HepG2 (cell line): ENCODE data around the gene PCSK5. TPM values are rescaled to one million over a fixed set of nuclear protein-coding genes. Genes with fewer than 3 reads are reported as not detected.

Experiments used
- ATAC-seq: fragments of 200-7000 bp; cut with Tn5 transposase; 3 replicates; pipeline ENCODE4 v1.9.1; 2020; ENCODE audit warnings: mild to moderate bottlenecking, moderate library complexity
- BruUV-seq: library from RNA; stranded (reverse); fragments of 400-500 nt; replicated peaks from 2 replicates; lab custom pipeline; 2021; lab: Mats Ljungman, UMichigan
- CTCF ChIA-PET: fragments of 300-600 bp; formaldehyde crosslinking; extraction: SDS; loops from one replicate; lab custom pipeline; 2021; ENCODE audit warnings: low total read pairs, inconsistent platforms, low intra/inter-chr PET ratio; lab: Yijun Ruan, JAX
- POLR2A ChIA-PET: fragments of 350-600 bp; sonication (Branson Sonifier 250); formaldehyde crosslinking; loops from one replicate; lab custom pipeline; 2020; ENCODE audit warnings: antibody characterized with exemption, inconsistent platforms; lab: Yijun Ruan, JAX
- DNase-seq: peaks from one replicate; pipeline ENCODE4 v3.0.0-alpha.2; 2015; ENCODE audit warnings: low spot score
- FAIRE-seq: peaks from 3 replicates; lab custom pipeline; 2011; peaks lifted over from hg19 to GRCh38; lab: Jason Lieb, UNC
- H2AFZ ChIP-seq: one replicate; pipeline ENCODE4 v1.6.1; 2011; ENCODE audit warnings: low read length, inconsistent platforms
- H3K27ac ChIP-seq: fragments of 300-600 bp; 3 replicates; pipeline ENCODE4 v1.8.0; 2011; ENCODE audit warnings: mixed run types, mild to moderate bottlenecking, mixed read lengths, low read length, inconsistent platforms; ENCODE audit not compliant: insufficient read depth; ENCODE audit errors: extremely low read length
- H3K27me3 ChIP-seq, 2 experiments: fragments of 200-600 bp in 1 of 2; 2 replicates in 1 of 2; 3 replicates in 1 of 2; pipeline versions ENCODE4 v1.6.0 to v1.8.0; 2011; ENCODE audit warnings: low read length in 2 of 2, mild to moderate bottlenecking in 2 of 2, moderate library complexity in 2 of 2, inconsistent platforms in 1 of 2; ENCODE audit not compliant: insufficient read depth in 2 of 2, control insufficient read depth in 1 of 2
- H3K36me3 ChIP-seq, 2 experiments: fragments of 200-600 bp in 1 of 2; replicated peaks in 1 of 2; 2 replicates in 1 of 2; 3 replicates in 1 of 2; pipeline versions ENCODE4 v1.5.1 to v1.8.0; 2011; ENCODE audit warnings: low read length in 2 of 2, inconsistent platforms in 1 of 2; ENCODE audit not compliant: insufficient read depth in 2 of 2, control insufficient read depth in 1 of 2
- H3K4me1 ChIP-seq: 2 replicates; pipeline ENCODE4 v1.5.1; 2012; ENCODE audit warnings: low read length, inconsistent platforms; ENCODE audit not compliant: insufficient read depth
- H3K4me2 ChIP-seq: 2 replicates; pipeline ENCODE4 v1.6.0; 2011; ENCODE audit warnings: low read depth, low read length, inconsistent platforms
- H3K4me3 ChIP-seq, 3 experiments: fragments of 200-600 bp in 1 of 3; sonication (generic), shearing (Covaris generic) in 1 of 3; replicated peaks in 1 of 3; 2 replicates each; pipeline ENCODE4 v1.5.1; 2011 to 2016; ENCODE audit warnings: low read length in 3 of 3, inconsistent platforms in 2 of 3, low read depth in 2 of 3, mild to moderate bottlenecking in 2 of 3, control low read depth in 1 of 3, mixed read lengths in 1 of 3; ENCODE audit not compliant: insufficient read depth in 1 of 3
- H3K79me2 ChIP-seq: one replicate; pipeline ENCODE4 v1.6.1; 2011; ENCODE audit warnings: low read length, inconsistent platforms; ENCODE audit not compliant: insufficient read depth
- H3K9ac ChIP-seq: 2 replicates; pipeline ENCODE4 v1.6.0; 2011; ENCODE audit warnings: mild to moderate bottlenecking, low read depth, low read length, inconsistent platforms; ENCODE audit not compliant: insufficient read depth
- H3K9me3 ChIP-seq: 2 replicates; pipeline ENCODE4 v1.5.1; 2012; ENCODE audit warnings: mild to moderate bottlenecking, low read length
- H4K20me1 ChIP-seq: 2 replicates; pipeline ENCODE4 v1.6.0; 2011; ENCODE audit warnings: inconsistent platforms, mild to moderate bottlenecking, low read length, moderate library complexity; ENCODE audit not compliant: insufficient read depth
- EZH2 ChIP-seq: conservative IDR thresholded peaks from 2 replicates; pipeline ENCODE4 v1.6.1; 2012; ENCODE audit warnings: mild to moderate bottlenecking, low read depth, low read length, moderate library complexity
- MAFF ChIP-seq: IDR thresholded peaks from 2 replicates; pipeline ENCODE4 v1.6.1; 2011; ENCODE audit warnings: low read depth, low read length, improper control_type of control experiment
- MAFK ChIP-seq, 2 experiments: IDR thresholded peaks in 1 of 2; conservative IDR thresholded peaks in 1 of 2; 2 replicates each; pipeline ENCODE4 v1.6.1; 2011; ENCODE audit warnings: improper control_type of control experiment in 2 of 2, low read length in 2 of 2
- RBFOX2 ChIP-seq: fragments of 200-400 bp; formaldehyde crosslinking; IDR thresholded peaks from 2 replicates; pipeline ENCODE4 v1.6.1; 2017; ENCODE audit warnings: low read depth, mild to moderate bottlenecking, low read length
- ZFP82 ChIP-seq: sonication (generic); formaldehyde crosslinking; IDR thresholded peaks from 2 replicates; pipeline ENCODE4 v1.5.1; 2020; ENCODE audit warnings: mild to moderate bottlenecking, missing genetic modification reagents, borderline replicate concordance
- ZKSCAN5 ChIP-seq: sonication (generic); formaldehyde crosslinking; IDR thresholded peaks from 2 replicates; pipeline ENCODE4 v1.5.1; 2020; ENCODE audit warnings: mild to moderate bottlenecking, missing genetic modification reagents
- ZMYM4 ChIP-seq: sonication (generic); formaldehyde crosslinking; IDR thresholded peaks from 2 replicates; pipeline ENCODE4 v1.8.1; 2023; ENCODE audit warnings: mild to moderate bottlenecking, missing genetic modification reagents
- ZNF703 ChIP-seq: sonication (generic); formaldehyde crosslinking; IDR thresholded peaks from 2 replicates; pipeline ENCODE4 v1.5.1; 2020; ENCODE audit warnings: missing genetic modification reagents, mild to moderate bottlenecking, moderate library complexity, borderline replicate concordance
- ZNF709 ChIP-seq: sonication (generic); formaldehyde crosslinking; IDR thresholded peaks from 2 replicates; pipeline ENCODE4 v1.5.0; 2020; ENCODE audit warnings: mild to moderate bottlenecking, missing genetic modification reagents
- WGBS: methylation state at CpG from one replicate; pipeline ENCODE4 v1.1.6; 2017; ENCODE audit warnings: low lambda C conversion rate; 5-methylcytosine and 5-hydroxymethylcytosine counted together
- in situ Hi-C: cut with HindIII; loops from 2 replicates; pipeline ENCODE4 v1.10.0; 2017; ENCODE audit warnings: low pct_unique_long_range_greater_than_20kb; ENCODE audit not compliant: extremely low pct_ligation_motif_present
- intact Hi-C: fragments of 100-400 bp; cut with micrococcal nuclease; formaldehyde crosslinking; loops from one replicate; pipeline ENCODE4 v1.10.0; 2022; ENCODE audit not compliant: unreplicated experiment
- polyA plus RNA-seq, 8 experiments: library from polyadenylated mRNA; depleted of rRNA in 3 of 8; stranded (reverse) in 7 of 8; unstranded in 1 of 8; fragments of >200 nt; fragmentation: Illumina TruSeq in 4 of 8; extraction: Trizol in 4 of 8; gene quantifications; 2 replicates each; pipeline versions ENCODE4 v1.2.1 to v1.2.3, GENCODE V29; 2011 to 2016; ENCODE audit warnings: low read depth in 4 of 8, missing spikeins in 1 of 8, mixed read lengths in 1 of 8; ENCODE audit not compliant: insufficient read depth in 1 of 8
- total RNA-seq, 5 experiments: library from RNA; depleted of rRNA; stranded (reverse); fragments of >200 nt; fragmentation: Illumina TruSeq; extraction: Trizol; gene quantifications; 2 replicates each; pipeline ENCODE4 v1.2.3, GENCODE V29; 2016; ENCODE audit warnings: low read depth in 1 of 5
- TF ChIP-seq, protein P1 (sequence below): sonication (generic); formaldehyde crosslinking; IDR thresholded peaks from 2 replicates; pipeline ENCODE4 v1.8.0; 2022; ENCODE audit warnings: missing genetic modification reagents, low read depth, mild to moderate bottlenecking, borderline replicate concordance

The PCSK5 gene
- total and polyA plus RNA-seq, 2 of the 13 experiments (the other 11 are each of a cell fraction or from before 2014, with no cell fraction given): 0.55 to 0.66 TPM

DNA sequence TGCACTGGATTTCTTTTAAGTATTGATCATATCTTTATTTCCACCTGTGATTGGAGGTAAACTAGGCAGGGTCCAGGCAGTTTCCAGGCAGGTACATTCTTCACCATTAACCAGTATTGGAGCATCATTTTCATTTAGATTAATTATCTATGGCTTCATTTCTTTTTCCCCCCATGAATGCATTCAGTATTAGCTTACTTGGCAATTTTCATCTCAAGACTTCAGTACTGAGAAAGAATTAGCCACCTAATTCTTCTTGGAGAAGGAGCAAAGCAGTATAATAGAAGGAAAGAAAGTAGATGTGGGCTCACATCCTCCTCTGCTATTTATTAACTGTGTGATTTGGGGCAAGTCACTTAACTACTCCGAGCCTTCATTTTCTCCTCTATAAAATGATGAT is 295.0 kb downstream of the PCSK5 start:
- in situ Hi-C loops: no loop called here
- BruUV-seq: no TSS peak
- Histone ChIP-seq H3K4me1 (no peaks in the 10 kb centered on the region), H4K20me1 (no peaks in the 10 kb centered on the region), H3K4me2 (no peak overlapping the region), H3K27me3 (no peaks in the 10 kb centered on the region), H2AFZ (no peak overlapping the region), H3K79me2 (no peaks in the 10 kb centered on the region), H3K9ac (no peak overlapping the region), H3K4me3 (no peak overlapping the region), H3K27ac (no peak overlapping the region), H3K36me3 (no peaks in the 10 kb centered on the region), H3K9me3 (no peaks in the 10 kb centered on the region)
- 38% methylated on average over 1 of the region's 1 CpG for WGBS
- ATAC-seq: no peak
- POLR2A ChIA-PET: no interaction called here
- intact Hi-C loops: no loop called here
- no peak for FAIRE-seq
- no peak for DNase-seq
- TF ChIP-seq RBFOX2 (no peak), ZNF709 (no peak), EZH2 (no peak), MAFF (peak; percentile 73), ZKSCAN5 (CRISPR knock-in tag) (no peak), ZMYM4 (CRISPR knock-in tag) (no peak), ZFP82 (CRISPR knock-in tag) (no peak), MAFK (conservative IDR thresholded peaks at IDR 0.05 in 1 of 2, IDR thresholded peaks at IDR 0.05 in 1 of 2; ENCODE audit: low read length in 2 of 2) (peak; percentile 63 to 78)
- TF ChIP-seq, protein P1, sequence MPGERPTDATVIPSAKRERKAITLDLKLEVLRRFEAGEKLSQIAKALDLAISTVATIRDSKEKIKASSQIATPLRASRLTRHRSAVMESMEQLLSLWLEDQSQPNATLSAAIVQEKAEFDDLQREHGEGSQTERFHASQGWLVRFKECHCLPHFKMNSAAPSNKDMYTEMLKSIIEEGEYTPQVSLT (CRISPR knock-in tag): no peak
- TF ChIP-seq, all 625 proteins: peak for 2
- CTCF ChIA-PET: no interaction called here

DNA sequence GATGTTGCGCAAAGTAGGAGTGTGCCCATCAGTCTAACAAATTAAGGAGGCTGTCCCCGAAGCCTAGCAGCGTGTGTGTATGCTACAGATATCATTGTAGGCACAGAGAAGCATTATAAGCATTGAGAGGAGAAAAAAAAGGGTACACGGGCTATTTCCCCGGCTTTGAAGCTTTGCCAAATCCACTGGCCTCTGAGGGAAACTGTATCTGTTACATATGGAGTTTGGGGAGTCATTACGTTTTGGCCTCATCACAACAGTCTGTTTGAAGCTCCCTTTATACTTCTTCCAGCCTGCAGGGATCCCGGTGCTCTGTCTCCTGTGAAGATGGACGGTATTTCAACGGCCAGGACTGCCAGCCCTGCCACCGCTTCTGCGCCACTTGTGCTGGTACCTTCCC is 297.8 kb downstream of the PCSK5 start:
- CTCF ChIA-PET: no interaction called here
- intact Hi-C loops: no loop called here

More for the DNA sequence above, 297.8 kb downstream of the PCSK5 start:
- Histone ChIP-seq H3K79me2 (no peaks in the 10 kb centered on the region), H3K4me1 (no peaks in the 10 kb centered on the region), H3K4me3 (no peak overlapping the region), H3K36me3 (no peaks in the 10 kb centered on the region), H3K27me3 (no peaks in the 10 kb centered on the region), H3K4me2 (no peak overlapping the region), H3K9ac (no peak overlapping the region), H2AFZ (no peak overlapping the region), H3K9me3 (no peaks in the 10 kb centered on the region), H3K27ac (no peak overlapping the region), H4K20me1 (no peaks in the 10 kb centered on the region)
- ATAC-seq: no peak
- no TSS peak for BruUV-seq
- TF ChIP-seq ZNF703 (CRISPR knock-in tag): no peak
- in situ Hi-C loops: no loop called here
- no peak for FAIRE-seq
- no peak for DNase-seq
- POLR2A ChIA-PET: no interaction called here
- 56% methylated on average over 11 of the region's 11 CpGs for whole genome bisulfite sequencing
